Measurements from ENCODE around the gene ZNF700.
"Not testable (repeated sequence)": the region's sequence is repeated elsewhere in the genome, so short reads cannot be mapped to it uniquely, and the experiment has no call there.

Gene ZNF700

DNA sequence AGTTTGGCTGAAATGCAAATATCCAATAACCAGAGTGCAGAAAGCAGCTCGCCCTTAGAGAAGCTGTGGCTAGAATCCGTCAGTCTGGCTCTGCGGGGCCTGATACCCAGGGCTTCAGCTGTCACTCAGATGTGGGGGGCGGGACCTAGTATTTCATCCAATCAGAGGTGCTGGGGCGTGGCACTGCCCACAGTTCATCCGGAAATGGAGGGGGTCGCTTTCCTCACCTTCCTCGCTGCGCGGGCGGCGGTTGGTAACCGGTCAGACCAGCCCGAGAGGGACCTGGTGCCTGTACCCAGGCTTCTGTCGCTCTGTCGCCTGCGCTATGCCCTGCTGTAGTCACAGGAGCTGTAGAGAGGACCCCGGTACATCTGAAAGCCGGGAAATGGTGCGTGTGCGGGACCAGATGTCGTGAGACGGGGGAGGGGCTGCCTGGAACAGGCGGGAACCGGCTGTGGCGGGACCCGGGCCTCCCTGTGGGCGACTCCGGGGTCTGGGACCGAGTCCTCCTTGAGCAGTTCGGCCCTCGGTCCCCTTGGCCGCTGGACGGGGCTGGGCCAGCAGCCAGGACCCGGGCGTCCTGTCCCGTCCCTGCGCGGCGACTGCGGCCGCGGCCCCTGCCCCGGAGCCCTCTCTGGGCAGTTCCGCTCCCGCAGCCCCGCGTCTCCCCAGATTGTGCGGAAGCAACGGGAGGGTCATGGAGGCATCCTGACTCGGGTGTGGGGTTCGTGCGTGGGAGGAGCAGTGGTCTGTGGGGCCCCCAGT, at the start of gene ZNF700:
Gene ZNF700, plus strand, starts transcription at position 222 of the 765 bp plus-strand sequence. Its CDS starts 104 bp downstream, at position 326.
- peak; percentile 79 to 90 for DNase-seq (ENCODE audit: low read depth in 2 of 2)

DNA sequence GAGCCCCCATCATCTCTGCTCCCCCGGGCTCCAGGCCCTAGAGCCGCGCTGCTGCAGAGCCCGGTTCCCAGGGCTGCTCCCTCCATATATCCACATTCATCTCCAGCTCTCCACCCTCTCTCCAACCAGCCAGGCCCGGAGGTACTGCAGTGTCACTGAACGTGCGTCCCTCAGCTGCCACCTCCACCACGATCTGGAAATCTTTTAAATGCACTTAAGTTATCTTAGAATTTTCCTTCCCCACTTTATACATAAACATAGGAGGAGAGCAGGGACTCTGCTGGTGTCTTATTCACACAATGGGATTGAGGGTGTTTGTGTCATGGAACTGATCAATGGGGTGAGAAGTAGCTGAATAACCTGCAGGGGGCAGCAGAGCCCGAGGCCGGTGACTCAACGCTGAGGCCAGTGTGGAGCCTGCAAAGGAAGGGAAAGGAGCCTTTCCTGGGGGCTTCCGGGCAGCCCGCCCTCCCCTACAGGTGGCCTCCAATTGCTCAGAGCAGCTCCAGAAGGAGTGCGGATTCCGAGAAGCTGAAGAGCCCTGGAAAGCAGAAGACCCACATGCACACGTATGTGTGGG, 45.1 kb upstream of the ZNF700 start:
- peak in 1 of 2 donors; percentile 11 for DNase-seq (ENCODE audit: low read depth in 2 of 2)

DNA sequence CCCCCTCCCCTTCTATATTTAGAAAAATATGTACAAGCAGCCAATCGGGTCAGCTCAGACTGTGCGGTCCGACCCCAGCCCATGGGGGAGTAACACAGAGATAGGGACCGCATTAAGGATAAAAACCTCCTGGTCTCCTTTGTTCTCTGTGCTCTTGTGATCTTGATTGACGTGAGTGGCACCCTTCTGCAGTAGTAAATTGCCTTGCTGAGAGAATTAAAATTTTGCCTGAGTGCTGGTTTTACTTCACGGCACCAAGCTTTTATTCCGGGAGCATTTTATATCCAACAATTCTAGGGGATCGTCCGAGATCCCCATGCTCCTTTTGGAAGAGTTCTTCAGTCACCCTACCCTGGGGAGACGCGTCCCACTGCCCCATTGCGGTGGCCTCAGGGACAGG, 44.3 kb upstream of the ZNF700 start:
- DNase-seq (ENCODE audit: low read depth in 2 of 2) = no peak

DNA sequence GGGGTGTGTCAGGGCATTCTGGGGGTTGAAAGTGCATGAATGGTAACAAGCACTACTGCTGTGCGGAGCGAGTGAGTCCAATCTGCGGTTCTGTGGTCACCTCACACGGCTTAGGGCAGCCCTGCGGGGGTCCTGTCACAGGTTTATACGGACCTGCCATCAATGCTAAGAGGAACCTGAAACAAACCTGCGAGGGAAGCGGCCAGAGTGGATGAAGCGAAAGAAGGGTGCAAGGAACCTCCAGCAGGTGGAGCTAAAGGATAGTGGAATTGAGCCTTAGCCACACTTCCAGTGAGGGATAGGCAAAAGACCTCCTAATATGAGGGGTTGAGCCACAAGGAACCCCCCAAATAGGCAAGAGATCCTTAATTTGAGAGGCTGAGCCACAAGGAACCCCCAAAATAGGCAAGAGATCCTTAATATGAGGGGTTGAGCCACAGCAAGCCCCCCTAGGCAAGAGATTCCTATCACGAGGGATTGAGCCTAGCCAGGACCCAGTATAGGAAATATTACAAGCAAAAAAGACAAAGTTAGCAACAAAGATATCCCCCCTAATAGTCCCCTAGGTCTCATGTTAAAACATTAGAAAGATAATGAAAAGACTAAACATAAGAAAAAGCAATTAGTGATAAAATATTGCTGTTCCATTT, 43.6 kb upstream of the ZNF700 start:
- DNase-seq (ENCODE audit: low read depth in 2 of 2) = peak; percentile 27 to 29

DNA sequence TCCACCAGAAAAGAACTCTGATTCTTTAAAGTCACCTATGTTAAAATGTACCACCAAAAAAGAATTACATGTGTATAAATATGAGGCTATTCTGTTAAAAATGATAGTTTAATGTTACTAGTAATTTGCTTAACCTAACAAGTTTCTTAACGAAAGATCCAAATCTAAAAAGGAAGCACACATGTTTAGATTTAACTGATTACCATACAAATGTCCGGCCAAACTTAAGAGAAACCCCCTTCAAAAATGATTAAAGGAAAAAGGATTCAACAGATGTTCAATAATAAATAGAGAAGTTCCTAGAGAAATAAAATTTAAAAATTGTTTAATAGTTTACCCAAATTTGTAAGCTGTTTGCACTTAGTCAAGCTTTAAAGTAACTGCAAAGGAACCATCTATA, 42.3 kb upstream of the ZNF700 start:
- DNase-seq (ENCODE audit: low read depth in 2 of 2) = no peak

DNA sequence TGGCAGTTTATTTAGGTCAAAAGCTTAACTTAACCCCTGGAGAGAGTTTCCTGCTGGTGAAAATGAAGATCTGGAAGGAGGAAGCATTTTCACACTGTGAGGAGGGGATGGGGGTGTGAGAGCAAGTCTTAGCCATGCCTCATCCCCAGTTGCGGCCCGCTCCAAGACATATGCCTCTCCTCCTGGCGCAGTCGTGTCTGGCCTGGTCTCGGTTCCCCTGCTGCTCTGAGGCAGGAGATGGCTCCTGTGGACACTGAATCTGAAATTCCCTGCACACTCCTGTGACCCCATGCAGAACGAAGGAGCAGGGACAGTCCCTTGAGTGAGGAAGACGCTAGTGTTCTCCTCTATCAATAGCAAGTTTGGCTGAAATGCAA, 37.7 kb upstream of the ZNF700 start:
- no peak for DNase-seq (ENCODE audit: low read depth in 2 of 2)

DNA sequence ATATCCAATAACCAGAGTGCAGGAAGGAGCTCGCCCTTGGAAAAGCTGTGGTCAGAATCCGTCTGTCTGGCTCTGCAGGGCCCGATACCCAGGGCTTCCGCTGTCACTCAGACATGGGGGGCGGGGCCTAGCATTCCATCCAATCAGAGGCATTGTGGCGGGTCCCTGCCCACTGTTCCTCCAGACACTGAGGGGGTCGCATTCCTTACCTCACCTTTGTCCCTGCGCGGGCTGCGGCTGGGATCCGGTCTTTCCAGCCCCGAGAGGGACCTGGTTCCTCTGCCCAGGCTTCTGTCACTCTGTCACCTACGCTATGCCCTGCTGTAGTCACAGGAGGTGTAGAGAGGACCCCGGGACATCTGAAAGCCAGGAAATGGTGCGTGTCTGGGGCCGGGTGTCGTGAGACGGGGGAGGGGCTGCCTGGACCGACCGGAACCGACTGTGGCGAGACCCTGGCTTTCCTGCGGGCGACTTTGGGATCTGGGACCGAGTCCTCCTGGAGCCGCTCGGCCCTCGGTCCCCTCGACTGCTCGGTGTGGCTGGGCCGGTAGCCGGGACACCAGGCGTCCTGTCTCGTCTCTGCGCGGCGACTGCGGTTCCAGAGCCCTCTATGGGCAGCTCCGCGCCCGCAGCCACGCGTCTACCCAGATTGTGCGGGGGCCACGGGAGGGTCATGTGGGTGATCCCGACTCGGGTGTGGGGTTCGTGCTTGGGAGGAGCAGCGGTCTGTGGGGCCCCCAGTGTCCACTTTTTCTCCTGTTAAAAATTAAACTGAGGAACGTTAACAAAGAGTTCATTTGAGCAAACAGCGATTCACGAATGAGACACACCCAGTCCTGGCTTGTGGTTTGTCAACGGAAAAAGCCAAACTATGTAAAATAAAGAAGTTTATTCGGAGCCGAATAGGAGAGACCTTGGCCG, 37.0 kb upstream of the ZNF700 start, which contains the start of gene ZNF69:
Gene ZNF69, plus strand, starts transcription at position 172 of the 921 bp plus-strand sequence. Its CDS starts 142 bp downstream, at position 314.
- DNase-seq (ENCODE audit: low read depth in 2 of 2) = peak in 1 of 2 donors; percentile 49

DNA sequence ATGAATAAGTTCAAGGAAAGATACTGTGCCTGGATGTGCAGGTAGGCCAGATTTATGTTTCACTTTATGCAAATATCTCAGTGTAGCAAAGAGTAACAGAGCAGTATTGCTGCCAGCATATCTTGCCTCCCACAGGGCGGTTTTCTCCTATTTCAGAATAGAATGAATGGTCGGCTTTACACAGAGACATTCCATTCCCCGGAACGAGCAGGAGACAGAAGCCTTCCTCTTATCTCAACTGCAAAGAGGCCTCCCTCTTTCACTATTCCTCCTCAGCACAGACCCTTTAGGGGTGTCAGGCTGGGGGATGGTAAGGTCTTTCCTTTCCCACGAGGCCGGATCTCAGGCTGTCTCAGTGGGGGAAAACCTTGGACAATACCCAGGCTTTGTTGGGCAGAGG, 35.0 kb upstream of the ZNF700 start:
- DNase-seq (ENCODE audit: low read depth in 2 of 2) = not testable (repeated sequence)

DNA sequence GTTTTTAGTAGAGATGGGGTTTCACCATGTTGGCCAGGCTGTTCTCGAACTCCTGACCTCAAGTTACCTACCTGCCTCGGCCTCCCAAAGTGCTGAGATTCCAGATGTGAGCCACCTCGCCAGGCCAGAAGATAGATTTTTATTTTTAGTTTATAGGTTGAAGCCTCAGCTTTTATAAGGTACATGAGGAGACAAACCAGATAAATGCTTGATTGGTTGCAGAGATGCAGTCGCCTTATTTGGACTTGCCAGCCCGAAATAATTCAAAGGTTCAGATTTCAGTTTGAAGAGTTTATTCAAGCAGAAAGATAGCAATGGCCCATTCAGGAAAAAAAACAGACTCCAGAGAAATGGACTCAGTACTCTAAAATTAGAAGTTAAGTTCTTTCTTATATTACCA, 34.3 kb upstream of the ZNF700 start:
- DNase-seq (ENCODE audit: low read depth in 2 of 2) = no peak

DNA sequence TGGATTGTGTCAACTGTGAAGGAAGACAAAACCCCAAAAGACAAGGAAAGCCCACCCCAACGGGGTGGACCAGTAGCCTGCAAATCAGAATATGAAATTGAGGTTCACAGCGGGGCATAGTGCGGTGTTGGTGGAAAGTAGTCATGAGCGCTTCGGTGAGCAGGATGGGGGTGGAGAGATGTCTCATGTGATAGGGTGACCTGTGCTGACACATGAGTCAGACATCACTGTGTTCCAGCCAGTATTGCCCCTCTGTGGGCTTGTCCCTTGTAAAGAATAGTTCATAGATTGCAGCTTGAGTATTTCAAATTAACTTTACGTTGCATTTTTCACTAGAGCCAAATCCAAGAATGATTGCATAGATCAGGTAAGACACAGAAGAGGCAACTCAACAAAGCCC, 30.1 kb upstream of the ZNF700 start:
- DNase-seq (ENCODE audit: low read depth in 2 of 2) = no peak

DNA sequence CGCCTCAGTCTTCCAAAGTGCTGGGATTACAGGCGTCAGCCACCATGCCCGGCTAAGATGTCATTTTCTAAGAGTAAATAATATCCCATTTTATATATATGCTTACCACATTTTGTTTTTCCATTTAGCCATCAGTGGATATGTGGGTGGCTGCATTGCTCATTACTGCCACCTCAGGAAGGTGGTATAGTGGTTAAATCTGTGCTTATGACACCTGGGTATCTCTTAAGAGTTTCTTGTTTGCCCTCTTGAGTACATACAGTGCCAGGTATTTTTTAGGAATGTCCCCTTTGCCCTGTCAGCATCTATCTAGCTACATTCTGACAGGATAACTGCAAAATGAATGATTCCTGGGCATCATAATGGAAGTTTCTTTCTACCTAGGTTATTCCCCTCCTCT, 22.7 kb upstream of the ZNF700 start:
- DNase-seq (ENCODE audit: low read depth in 2 of 2) = no peak

DNA sequence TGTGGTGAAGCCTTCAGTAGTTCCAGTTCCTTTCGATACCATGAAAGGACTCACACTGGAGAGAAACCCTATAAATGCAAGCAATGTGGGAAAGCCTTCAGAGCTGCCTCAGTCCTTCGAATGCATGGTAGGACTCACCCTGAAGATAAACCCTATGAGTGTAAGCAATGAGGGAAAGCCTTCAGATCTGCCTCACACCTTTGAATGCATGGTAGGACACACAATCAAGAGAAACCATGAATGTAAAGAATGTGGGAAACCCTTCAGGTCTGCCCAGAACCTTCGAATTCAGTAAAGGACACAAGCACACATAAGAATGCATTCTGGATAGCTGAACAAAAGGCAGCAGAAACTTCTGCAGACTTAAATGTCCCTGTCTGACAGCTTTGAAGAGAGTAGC, 19.0 kb upstream of the ZNF700 start:
- DNase-seq (ENCODE audit: low read depth in 2 of 2) = no peak

DNA sequence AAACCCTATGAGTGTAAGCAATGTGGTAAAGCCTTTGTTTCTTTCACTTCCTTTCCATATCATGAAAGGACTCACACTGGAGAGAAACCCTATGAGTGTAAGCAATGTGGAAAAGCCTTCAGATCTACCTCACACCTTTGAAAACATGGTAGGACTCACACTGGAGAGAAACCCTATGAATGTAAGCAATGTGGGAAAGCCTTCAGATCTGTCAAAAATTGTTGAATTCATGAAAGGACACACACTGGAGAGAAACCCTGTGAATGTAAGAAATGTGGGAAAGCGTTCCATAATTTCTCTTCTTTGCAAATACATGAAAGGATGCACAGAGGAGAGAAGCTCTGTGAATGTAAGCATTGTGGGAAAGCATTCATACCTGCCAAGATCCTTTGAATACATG, 13.0 kb upstream of the ZNF700 start:
- not testable (repeated sequence) for DNase-seq (ENCODE audit: low read depth in 2 of 2)

DNA sequence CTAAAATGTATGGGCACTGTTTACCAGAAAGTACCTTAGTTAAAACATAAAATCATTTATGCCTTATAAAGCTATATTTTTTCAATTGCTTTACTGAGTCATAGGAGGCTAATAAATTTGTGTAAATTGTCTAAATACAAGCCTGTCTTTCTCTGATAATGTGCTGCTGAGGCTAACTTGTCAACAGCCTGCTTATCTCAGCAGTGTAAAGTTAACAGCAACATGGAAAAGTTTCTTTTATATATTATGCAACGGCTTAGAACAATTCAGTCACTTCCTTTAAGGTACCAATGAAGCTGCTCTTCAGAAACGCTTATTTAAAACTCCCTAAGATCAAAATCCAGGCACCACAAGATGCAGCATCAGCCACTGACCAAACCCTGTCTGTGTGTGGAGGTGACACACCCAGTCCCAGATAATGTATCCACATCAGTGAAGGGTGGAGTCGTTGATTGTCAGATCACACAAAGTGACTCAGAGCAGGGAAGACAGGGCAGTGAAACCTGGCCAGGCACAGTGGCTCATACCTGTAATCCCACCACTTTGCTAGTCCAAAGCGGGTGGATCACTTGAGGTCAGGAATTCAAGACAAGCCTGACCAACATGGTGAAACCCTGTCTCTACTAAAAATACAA, 10.4 kb upstream of the ZNF700 start:
- DNase-seq (ENCODE audit: low read depth in 2 of 2) = not testable (repeated sequence)

DNA sequence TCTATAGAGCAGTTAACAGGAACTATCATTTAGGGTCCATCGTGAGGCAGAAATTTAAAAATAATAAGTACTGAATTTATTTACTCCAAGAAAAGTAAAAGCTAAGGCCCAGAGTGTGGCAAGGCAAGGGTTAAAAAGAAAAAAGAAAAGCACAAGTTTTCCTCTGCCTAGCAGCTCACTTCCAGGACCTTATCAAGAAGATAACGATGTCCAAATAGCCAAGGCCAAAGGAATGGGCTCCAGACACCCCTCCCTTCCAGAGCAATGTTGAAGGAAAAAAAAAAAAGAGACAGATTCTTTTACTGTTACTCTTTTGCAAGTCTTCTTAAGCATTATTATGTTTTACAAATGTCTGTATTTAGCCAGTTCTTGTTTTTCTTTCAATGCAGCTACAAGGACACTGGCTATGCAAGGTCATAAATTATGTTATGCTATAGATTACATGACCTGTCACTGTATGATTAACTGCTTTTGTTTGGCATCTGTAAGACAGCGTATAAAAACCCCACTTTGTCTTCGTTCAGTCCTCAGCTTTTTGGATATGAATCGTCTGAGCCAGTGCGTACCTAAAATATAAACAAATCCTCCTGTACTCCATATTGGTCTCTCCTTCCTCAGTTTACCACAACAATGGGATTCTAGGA, 2.9 kb upstream of the ZNF700 start:
- no peak for DNase-seq (ENCODE audit: low read depth in 2 of 2)

DNA sequence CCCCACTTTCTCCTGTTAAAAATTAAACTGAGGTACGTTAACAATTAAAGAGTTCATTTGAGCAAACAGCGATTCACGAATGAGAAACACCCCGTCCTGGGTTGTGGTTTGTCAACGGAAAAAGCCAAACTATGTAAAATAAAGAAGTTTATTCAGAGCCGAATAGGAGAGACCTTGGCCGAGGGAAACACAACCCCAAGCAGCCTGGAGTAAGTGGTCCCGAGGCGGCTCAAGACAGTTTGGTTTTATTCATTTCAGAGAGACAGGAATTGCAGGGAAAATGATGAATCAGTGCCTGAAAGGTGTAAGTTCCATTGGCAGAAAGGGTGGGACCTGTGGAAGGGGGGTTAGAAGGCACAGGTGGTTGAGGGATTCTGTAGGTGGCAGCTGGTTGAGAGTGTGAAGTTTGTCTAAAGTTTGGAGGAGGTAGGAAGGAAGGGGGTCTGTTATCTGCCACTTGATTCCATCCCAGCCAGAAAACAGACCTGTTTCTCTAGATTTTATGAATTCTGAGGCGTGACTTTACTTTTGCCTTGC, 812 bp downstream of the ZNF700 start:
- DNase-seq (ENCODE audit: low read depth in 2 of 2) = not testable (repeated sequence)

DNA sequence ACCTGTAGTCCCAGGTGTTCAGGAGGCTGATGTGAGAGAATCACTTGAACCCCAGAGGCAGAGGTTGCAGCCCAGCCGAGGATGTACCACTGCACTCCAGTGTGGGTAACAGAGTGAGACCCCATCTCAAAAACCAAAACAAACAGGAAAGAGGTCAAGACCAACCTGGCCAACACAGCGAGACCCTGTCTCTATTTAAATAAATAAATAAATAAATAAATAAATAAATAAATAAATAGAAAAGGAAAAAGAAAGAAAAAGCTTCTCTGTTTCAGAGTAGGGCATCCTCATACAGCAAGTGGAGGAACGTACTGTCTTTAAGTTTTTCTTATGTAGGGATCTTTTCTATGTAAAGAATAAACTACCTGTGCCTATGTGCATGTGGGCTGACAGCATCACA, 2.3 kb downstream of the ZNF700 start:
- no peak for DNase-seq (ENCODE audit: low read depth in 2 of 2)

DNA sequence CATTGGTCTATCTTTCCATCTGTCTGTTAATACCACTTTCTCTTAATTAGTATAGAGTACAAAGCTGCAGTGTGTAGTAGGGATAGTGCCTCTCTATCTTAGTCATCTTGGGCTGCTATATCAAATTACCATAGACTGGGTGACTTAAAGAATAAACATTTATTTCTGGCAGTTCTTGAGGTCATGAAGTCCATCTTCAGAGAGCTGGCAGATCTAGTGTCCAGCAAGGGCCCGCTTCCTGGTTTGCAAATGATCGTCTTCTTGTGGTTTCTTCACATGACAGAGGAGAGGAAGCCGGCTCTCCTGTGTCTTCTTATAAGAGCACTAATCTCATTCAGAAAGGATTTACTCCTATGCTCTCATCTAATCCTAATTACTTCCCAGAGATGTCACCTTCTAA, 6.1 kb downstream of the ZNF700 start:
- no peak for DNase-seq (ENCODE audit: low read depth in 2 of 2)

DNA sequence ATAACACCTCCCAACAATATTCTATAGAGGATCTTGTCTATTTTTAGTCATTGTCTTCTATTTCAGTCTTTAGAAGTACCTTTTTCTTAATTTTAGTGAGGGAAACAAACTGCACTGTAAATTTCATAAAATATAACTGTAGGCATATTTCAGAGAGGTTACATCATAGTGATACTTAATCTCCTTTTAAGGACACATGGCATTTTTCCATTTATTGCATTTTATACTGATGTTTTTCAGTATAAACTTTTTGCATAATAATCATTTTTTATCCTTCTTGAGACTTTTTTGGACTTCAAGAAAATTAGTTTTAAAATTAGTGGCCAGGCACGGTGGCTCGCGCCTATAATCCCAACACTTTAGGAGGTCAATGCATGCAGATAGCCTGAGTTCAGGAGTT, 6.6 kb downstream of the ZNF700 start:
- DNase-seq (ENCODE audit: low read depth in 2 of 2) = no peak

DNA sequence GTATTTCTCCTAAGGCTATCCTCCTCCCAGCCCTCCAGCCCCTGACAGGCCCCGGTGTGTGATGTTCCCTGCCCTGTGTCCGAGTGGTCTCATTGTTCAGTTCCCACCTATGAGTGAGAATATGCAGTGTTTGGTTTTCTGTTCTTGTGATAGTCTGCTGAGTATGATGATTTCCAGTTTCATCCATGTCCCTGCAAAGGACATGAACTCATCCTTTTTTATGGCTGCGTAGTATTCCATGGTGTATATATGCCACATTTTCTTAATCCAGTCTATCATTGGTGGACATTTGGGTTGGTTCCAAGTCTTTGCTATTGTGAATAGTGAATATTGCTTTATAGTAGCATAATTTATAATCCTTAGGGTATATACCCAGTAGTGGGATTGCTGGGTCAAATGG, 10.9 kb downstream of the ZNF700 start:
- not testable (repeated sequence) for DNase-seq (ENCODE audit: low read depth in 2 of 2)

DNA sequence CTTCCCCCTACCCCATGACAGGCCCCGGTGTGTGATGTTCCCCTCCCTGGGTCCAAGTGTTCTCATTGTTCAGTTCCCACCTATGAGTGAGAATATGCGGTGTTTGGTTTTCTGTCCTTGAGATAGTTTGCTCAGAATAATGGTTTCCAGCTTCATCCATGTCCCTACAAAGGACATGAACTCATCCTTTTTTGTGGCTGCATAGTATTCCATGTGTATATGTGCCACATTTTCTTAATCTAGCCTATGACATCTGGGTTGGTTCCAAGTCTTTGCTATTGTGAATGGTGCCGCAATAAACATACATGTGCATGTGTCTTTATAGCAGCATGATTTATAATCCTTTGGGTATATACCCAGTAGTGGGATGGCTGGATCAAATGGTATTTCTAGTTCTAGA, 13.5 kb downstream of the ZNF700 start:
- not testable (repeated sequence) for DNase-seq (ENCODE audit: low read depth in 2 of 2)

All from stimulated activated CD4-positive, alpha-beta T cell treated with anti-CD3 and anti-CD28 coated beads, Interleukin-1b, Interleukin-23, amount 100 ng/mL, for 1 hour (primary cell).